WI38 (cell line): ENCODE measurements around the gene MTR.

Experiments used
- H3K4me3 ChIP-seq: 2 replicates; pipeline ENCODE4 v1.5.1; 2011; ENCODE audit warnings: low read depth, mild to moderate bottlenecking, control low read depth, low read length
- CTCF ChIP-seq: IDR thresholded peaks from 2 replicates; pipeline ENCODE4 v1.5.1; 2012; ENCODE audit warnings: low read depth, mild to moderate bottlenecking, control low read depth, low read length

MTR gene

GRCh38 chr1:236938760-236939159, 143.7 kb downstream of the MTR start:
- no peak overlapping the region for H3K4me3 ChIP-seq
- TF ChIP-seq CTCF, result no peak

GRCh38 chr1:236942431-236942830, 147.3 kb downstream of the MTR start:
- no peak for TF ChIP-seq CTCF
- no peak overlapping the region for H3K4me3 ChIP-seq

- no peak for TF ChIP-seq CTCF
- no peak overlapping the region for H3K4me3 ChIP-seq
Measured at GRCh38 chr1:236944556-236944955, 149.5 kb downstream of the MTR start.

- no peak for TF ChIP-seq CTCF
- H3K4me3 ChIP-seq, result no peak overlapping the region
Measured at GRCh38 chr1:236945002-236945401, 149.9 kb downstream of the MTR start.

GRCh38 chr1:236947794-236948193, 152.7 kb downstream of the MTR start:
- TF ChIP-seq CTCF, result no peak
- no peak overlapping the region for H3K4me3 ChIP-seq

GRCh38 chr1:236948381-236948780, 153.3 kb downstream of the MTR start:
- no peak overlapping the region for H3K4me3 ChIP-seq
- TF ChIP-seq CTCF, result no peak

- H3K4me3 ChIP-seq, result no peak overlapping the region
- no peak for TF ChIP-seq CTCF
Measured at GRCh38 chr1:236948996-236949395, 153.9 kb downstream of the MTR start.

- no peak overlapping the region for H3K4me3 ChIP-seq
- no peak for TF ChIP-seq CTCF
Measured at GRCh38 chr1:236950365-236950764, 155.3 kb downstream of the MTR start.
